ENCODE results near the gene CTNNA3. TPM values are rescaled to one million over a fixed set of nuclear protein-coding genes. Genes with fewer than 3 reads are reported as not detected.

CTNNA3 gene
- total RNA-seq, 1 donor from 2014 or later: not detected

DNA sequence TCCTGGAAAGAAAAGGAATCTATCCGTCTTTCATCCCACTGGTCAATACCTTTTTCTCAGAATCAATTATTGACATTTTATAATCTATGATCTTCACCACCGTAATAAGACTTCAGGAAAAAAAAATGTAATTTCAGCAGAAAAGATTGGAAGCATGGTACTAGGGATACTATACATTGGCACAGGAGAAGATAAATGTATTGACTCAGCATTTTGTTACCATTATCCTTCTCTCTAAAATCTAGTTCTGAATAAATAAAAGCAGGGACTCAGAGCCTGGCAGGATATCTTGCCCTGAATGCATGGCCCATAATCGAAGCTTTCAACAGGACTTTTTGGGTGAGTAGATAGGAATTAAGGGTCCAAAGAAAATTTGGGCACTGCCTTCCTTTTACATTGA lies 649.5 kb downstream of the CTNNA3 start:
- intact Hi-C loops (cut with micrococcal nuclease): no loop called here

DNA sequence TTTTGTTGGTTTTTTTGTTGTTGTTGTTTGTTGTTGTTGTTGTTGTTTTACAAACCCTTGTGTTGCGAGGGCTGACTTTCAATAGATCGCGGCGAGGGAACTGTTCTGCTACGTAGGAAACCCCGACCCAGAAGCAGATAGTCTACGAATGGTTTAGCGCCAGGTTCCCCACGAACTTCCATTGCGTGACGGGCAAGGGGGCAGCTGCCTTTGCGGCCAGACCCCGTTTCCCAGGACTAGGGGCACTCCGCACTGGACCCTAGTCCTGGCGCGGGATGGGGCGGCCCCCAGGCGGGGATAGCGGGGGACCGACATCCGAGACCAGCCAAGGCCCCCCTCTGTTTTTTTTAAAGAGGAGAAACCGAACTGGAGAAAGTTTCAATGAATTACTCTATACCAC lies 650.6 kb downstream of the CTNNA3 start:
- intact Hi-C loops (cut with micrococcal nuclease): no loop called here

DNA sequence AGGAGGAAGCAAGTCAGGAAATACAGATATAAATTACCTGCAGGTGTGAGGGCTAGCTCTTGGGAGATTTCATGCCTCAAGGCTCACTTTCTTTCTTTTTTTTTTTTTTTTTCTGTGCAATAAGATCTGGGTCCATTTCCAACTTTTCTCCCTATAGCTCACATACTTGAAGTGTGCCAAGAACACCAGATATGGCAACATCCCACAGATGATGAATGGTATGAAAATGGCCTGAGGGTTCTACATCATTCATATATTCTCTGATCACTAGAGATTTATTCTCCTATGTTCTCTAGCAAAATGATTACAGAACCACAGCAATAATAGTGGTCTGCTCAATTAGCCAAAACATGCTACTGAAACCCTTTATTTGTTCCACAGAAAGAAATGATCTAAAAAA lies 653.0 kb downstream of the CTNNA3 start:
- intact Hi-C loops (cut with micrococcal nuclease): no loop called here

GRCh38 chr10:67036808-67037207 lies 659.2 kb downstream of the CTNNA3 start:
- intact Hi-C loops (cut with micrococcal nuclease): no loop called here

DNA sequence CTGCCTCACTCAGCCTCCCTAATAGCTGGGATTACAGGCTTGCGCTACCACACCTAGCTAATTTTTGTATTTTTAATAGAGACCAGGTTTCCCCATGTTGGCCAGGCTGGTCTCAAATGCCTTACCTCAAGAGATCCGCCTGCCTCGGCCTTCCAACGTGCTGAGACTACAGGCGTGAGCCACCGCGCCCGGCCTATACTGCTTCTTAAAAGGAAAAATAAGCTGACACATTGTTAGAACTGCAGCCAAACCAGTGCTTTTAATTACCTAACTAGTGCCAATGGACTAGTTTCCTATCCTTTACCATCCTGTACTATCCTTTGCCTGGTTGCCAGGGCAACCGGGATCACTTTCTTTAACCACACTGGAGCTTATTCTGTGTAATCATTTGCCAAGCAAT lies 662.1 kb downstream of the CTNNA3 start:
- intact Hi-C loops (cut with micrococcal nuclease): no loop called here

GRCh38 chr10:67022099-67022498 lies 673.9 kb downstream of the CTNNA3 start:
- intact Hi-C loops (cut with micrococcal nuclease): no loop called here

DNA sequence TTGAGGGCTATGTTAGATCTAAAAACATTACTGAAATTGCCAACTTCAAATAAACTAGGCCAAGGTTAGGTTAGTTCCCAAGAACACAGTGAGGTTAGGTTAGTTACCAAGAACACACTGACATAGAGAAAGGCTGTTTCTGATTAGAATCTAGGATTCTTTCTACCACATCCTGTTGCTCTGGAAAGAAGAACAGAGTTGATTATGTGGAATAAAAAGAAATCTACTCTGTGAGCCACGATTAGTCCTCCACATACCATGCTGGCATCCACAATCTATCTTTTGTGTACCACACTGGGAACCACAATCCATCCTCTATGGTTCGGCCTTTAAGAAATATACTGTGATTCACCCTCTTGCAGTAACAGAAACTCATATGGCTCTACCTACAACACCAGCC lies 678.8 kb downstream of the CTNNA3 start:
- intact Hi-C loops (cut with micrococcal nuclease): no loop called here

DNA sequence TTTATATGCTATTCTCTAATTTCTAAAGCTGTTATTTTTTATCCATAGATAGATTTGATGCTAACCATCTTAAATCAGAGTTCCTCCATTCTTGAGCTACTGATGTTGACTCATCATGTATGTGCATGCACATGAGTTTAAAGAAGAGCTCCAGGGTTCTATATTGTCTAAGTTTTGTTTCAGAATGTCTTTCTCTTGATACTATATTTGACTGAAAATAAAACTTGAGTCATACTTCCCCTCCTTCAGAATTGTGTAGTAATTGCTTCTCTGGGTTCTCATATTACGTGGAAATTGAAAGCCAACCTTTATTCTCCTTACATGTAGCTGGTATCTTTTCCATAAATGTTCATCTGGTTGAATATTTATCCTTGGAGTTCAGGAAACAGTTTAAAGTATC lies 680.8 kb downstream of the CTNNA3 start:
- intact Hi-C loops (cut with micrococcal nuclease): no loop called here

DNA sequence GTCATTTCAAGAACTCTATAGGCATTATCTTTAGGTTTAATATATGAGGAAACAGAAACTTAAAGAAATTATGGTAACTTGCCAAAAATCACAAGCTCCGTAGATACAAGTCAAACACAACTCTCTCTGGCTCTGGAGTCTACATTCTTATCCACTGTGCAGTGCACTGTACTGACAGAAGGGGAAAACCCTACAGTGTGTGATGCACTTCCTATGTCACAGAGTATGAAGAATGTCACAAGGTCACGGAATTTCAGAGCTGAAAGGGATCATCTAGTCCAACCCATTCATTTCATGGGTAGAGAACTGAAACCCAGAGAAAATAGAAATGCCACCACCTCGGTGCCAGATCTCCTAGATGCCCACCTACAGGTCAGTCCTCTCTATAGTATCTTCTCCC lies 684.0 kb downstream of the CTNNA3 start:
- intact Hi-C loops (cut with micrococcal nuclease): no loop called here

- intact Hi-C loops (cut with micrococcal nuclease): no loop called here
These were observed 684.5 kb downstream of the CTNNA3 start for GRCh38 chr10:67011480-67011879.

DNA sequence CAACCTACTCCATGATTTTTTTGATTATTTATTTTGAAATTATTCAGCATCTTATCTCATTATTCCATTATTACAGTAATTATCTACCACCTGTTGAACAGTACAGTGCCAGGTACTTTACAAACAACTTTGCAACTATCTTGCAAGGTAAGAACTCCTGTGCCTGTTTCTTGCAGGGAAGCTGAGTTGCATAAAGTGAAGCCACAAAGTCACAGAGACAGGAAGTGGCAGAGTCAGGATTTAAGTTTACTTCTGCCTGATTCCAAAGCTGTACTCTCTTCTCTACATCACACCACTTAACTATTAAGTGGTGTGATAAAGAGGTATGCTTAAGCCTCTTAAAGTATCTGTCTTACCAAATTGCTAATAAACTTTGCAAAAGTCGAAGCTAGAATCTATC lies 690.0 kb downstream of the CTNNA3 start:
- intact Hi-C loops (cut with micrococcal nuclease): no loop called here

GRCh38 chr10:67004690-67005089 lies 691.3 kb downstream of the CTNNA3 start:
- intact Hi-C loops (cut with micrococcal nuclease): no loop called here

DNA sequence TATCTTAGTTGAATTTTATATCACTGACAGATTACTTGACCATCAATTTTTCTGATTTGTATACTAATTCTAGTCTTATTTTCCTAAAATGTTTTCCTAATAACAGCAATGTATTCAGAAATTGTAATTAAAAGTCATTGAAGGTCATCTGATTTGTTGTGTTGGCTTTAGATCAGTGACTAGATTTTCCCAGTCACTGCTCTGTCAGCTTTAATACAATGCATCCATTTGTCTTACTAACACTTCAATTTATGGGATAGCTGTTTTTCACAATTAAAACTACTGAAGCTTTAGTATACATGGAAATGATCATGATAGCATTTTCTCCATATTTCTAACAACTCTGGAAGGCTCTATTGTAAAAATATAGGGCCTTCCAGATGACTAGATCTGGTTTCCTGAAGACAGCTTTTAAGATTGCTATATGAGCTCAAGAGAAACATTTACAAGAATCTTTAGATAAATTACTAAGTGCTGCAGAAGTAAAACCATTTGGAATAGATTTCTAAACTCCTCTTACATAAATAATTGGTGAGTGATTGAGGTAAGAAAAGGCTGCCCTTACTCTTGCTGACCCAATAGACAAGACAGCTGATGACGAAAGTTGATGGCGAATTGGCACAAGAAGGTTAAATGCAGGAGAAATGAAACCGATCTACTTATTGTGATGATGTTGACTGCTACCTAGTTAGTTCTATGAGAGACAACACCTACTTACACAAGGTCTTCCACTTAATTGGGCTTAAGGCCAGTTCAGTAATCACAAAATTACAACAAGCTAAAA lies 696.0 kb downstream of the CTNNA3 start:
- intact Hi-C loops (cut with micrococcal nuclease): no loop called here

DNA sequence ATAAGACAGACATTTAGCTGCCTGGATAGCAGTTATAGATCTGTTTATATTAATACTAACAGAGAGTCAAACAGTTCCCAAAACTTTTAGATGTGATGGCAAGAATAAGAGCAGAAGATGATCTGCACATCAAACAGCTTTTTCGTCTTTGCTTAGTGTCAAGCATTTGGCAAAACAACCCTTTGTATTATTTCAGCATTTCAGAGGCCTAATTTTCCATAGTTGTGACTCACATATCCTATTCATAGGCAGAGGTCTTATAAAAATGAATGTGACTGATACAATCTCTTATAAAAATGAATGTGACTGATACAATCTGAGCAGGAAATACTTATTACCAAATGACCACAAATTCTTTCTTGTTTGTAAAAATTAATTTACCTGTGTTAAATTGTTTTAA lies 699.0 kb downstream of the CTNNA3 start:
- intact Hi-C loops (cut with micrococcal nuclease): no loop called here

- intact Hi-C loops (cut with micrococcal nuclease): no loop called here
These were observed 705.7 kb downstream of the CTNNA3 start for GRCh38 chr10:66990143-66990830.

- intact Hi-C loops (cut with micrococcal nuclease): no loop called here
These were observed 712.5 kb downstream of the CTNNA3 start for GRCh38 chr10:66983475-66983818.

GRCh38 chr10:66982792-66983474 lies 713.1 kb downstream of the CTNNA3 start:
- intact Hi-C loops (cut with micrococcal nuclease): no loop called here

GRCh38 chr10:66982053-66982420 lies 714.0 kb downstream of the CTNNA3 start:
- intact Hi-C loops (cut with micrococcal nuclease): no loop called here

- intact Hi-C loops (cut with micrococcal nuclease): no loop called here
These were observed 714.5 kb downstream of the CTNNA3 start for GRCh38 chr10:66981361-66982052.

- intact Hi-C loops (cut with micrococcal nuclease): no loop called here
These were observed 715.7 kb downstream of the CTNNA3 start for GRCh38 chr10:66980246-66980815.

GRCh38 chr10:66964946-66965345 lies 731.0 kb downstream of the CTNNA3 start:
- intact Hi-C loops (cut with micrococcal nuclease): no loop called here

DNA sequence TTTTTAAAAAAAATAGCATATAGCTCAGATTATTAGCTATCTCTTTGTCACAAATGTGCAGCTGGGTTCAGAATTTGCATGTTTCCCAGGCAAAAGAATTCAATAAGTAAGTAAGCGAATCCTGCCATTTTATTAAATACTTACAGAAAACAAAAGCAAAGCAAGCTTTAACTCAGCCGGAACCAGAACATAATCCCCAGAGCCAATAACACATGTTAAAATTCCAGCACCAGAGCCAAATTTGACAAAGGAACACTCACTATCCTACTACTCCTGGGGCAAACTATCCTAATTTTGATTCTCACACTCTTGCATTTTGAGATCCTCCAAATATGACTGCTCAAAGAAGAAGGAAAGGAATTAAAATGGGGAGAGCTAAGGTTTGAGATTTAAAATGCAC lies 737.5 kb downstream of the CTNNA3 start:
- intact Hi-C loops (cut with micrococcal nuclease): no loop called here
